NCI-H748 (cell line): Measurements from ENCODE around the gene PHF24.

ENCODE experiments used
- DNase-seq: peaks from one replicate; lab custom pipeline; 2025; ENCODE audit not compliant: unreplicated experiment; lab: John Stamatoyannopoulos, UW

PHF24 gene

DNA sequence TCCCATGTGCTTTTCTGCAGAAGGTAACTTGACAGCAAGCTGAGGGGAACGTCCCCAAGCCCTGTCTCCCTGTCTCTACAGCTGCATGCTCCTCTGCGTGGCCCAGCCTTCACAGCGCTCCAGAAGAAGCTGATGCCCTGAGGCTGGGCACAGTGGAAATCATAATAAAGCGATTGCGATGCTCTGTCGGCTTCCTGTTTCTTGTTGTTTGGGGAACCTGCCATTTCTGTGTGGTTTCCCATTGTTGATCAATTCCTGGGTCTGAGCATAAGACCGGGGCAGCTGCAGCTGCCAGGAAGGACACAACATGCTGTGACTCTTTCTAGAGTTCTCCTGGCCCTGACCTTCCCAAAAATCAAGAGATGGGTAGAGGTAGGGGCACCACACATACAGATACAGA lies 24.3 kb downstream of the PHF24 start:
- no peak for DNase-seq

DNA sequence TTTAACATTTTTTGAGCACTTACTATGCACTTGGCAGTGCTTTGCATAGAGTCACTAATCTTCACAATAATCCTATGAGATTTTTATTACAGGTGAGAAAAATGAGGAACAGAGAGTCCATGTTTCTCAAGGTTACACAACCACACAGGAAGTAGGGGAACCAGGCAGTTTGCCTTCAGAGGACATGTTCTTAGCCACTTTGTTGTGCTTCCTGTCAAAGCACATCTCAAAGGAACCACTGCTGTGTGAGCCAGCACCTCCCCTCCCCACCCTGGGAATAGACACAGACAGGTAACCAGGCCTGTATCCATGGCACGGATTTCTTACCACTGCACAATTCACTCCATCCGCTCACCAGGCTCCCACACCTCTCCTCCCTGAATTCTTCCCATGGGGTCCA lies 25.1 kb downstream of the PHF24 start:
- no peak for DNase-seq

- DNase-seq: no peak
These were observed 26.0 kb downstream of the PHF24 start for GRCh38 chr9:34984049-34984448.

- peak; percentile 68 for DNase-seq
These were observed 27.3 kb downstream of the PHF24 start for GRCh38 chr9:34985311-34985899.

GRCh38 chr9:34986540-34987047 lies 28.5 kb downstream of the PHF24 start:
- DNase-seq: peak; percentile 85

DNA sequence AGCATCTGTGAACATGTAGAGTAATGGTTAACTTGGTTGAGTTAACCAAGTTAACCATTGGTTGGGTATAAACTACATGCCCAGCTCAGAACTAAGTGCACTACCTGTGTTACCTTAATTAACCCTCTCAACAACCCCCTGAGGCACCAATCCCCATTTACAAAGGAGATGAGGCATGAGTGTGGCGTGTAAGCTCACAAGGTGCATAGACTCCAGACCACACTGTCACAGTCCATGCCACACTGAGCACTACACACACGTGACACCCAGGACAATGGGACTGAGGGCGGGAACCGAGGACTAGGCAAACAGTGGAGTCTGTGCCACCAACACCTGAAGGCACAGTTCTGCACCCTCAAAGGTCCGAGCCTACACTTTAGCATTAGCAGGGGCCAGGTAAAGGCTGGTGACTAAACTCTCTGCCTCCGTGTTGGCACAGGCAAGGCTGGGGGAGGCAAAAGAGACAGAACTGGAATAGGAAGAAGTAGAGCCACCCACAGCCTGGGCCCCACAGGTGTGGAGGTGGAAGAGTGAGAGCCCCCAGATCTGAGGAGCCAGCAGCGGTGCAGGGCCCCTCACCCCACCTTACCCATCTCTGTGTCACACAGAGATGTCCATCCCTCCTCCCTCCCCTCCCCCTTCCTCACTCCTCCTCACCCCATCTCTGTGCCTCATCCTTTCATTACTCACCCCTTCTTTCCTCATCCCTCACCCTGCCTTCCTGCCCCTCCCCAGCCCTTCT lies 29.2 kb downstream of the PHF24 start:
- DNase-seq: peak; percentile 36

DNA sequence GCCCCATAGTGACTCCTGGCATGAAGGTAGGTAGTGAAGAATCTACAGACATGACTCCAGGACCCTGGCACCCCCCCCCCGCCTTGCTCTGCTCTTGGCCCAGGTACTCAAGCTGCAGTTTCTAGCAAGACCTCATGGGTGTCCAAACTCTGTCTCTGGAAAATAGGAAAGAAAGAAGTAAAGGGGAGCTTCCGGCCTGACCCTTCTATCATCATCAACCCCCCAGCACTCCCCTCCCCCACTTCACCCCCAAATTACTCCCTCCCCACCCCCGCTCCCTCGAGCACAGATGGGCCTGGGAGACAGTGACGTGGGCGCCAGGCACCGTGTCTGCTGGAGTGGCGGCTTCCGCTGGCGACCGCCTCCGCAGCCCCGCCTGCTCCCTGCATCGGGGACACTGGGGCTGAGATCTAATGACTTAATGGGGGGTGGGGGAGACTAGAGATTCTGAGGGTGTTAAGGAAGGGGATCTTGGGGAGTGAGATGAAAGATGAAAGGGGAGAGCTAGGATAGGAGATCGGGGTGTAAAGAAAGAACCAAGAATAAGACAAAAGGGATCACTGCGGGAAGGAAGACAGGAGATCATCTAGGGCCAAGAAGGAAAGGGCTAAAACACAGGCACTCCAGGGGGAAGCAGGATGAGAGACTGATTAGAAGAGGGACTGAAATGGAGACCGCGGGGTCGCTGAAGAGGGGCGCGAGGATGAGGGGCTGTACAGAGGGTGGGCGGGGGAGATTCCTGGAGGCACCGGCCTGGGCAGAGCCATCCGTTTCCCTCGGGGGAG lies 30.3 kb downstream of the PHF24 start:
- peak; percentile 7 for DNase-seq

GRCh38 chr9:34989003-34989945 lies 31.2 kb downstream of the PHF24 start, which contains the start of gene DNAJB5:
DNAJB5 (plus strand) TSS chr9:34989745; CDS start chr9:34990631, 886 bp downstream.
- peak; percentile 99 for DNase-seq

- peak; percentile 77 for DNase-seq
These were observed 32.0 kb downstream of the PHF24 start for GRCh38 chr9:34989946-34990635.

DNA sequence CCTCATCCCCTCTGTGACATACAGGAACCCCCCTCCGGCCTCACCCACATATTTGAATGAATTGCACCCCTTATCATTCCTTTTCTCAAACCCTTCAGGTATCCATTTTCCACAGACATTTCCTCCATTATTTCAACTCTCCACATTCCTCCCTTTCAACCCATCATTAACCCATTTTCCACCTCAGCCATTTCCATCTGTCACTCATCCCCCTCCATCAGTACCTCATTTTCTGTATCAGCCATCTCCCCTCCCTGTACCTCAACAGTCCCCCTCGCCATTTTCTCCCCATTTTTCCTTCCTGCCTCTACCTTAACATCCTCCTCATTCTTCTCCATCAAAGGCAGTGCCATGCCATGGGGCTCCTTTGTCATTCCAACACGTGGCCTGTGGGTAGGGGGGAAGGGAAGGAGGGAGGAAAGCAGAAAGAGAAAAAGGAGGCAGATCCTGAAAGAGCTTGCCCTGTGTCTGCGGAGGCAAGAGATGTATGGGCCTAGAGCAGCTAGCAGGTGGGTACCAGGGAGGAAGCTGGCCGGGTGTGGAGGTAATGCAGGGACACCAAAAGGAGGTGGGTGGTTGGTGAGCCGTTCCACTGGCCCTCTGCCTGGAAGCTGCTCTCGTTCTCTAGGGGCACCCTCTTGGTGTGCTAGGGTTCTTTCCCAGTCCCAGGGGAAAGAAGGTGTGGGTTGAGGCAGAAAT lies 33.0 kb downstream of the PHF24 start:
- no peak for DNase-seq

DNA sequence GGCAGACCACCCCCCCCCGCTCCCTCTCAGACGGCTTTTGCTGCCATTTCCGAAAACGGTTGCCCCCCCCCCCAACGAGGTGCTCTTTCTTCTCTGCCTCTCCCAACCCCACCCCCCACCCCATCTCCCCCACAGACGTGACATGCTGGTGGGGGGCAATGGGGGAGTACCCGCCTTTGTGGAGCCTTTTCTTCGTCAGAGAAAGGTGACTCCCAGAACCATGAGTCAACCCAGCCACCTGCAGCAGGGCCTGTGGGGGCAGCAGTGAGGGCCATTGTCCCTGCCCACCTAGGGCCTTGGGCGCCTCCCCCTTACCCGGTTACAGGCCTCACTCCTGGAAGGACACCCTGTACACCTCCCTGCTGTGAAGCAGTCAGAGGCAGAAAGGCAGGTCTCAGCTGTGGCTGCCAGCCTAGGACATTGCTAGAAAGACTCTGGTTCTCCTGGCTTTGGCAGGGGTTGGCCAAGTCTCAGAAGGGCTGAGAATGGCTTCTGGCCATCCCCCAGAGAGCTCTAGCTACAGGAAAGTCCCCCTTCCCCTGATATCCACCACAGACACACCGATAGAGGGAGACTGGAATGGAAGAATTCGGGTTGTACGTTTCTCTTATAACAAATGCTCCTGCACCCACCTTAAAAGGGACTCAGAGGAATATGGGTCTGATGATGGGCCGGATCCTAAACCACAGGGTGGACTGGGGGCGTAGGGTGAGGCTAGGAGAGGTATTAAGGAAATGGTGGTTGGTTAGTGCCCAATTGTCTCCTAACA lies 33.7 kb downstream of the PHF24 start:
- no peak for DNase-seq

GRCh38 chr9:34992376-34992951 lies 34.4 kb downstream of the PHF24 start:
- DNase-seq: no peak

GRCh38 chr9:34993502-34994259 lies 35.6 kb downstream of the PHF24 start:
- no peak for DNase-seq

- DNase-seq: peak; percentile 66
These were observed 36.3 kb downstream of the PHF24 start for GRCh38 chr9:34994260-34994899.

GRCh38 chr9:34994900-34995669 lies 37.0 kb downstream of the PHF24 start:
- DNase-seq: no peak

DNA sequence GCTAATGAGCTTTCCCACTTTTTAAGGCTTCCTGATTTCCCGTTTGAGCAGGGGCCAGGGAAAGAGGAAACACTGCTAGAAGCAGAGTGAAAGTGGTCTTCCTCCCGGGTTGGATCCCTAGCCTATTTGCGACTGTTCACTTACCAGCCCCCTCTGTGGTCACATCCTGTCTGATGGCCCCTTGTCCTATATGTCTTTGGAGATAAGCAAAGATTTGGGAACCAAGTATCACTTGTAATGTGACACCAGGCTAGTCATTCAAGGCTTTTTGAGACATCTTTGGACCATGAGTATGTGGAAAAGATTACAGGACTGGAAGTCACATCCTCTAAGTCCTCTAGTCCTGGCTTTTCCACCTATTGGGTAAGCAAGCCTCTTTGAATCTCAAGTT lies 37.6 kb downstream of the PHF24 start:
- no peak for DNase-seq
